ENCODE data around the gene WDR37. TPM values are rescaled to one million over a fixed set of nuclear protein-coding genes. Genes with fewer than 3 reads are reported as not detected.
A peak's percentile ranks its signal among the peaks of the same experiment; 100 is the strongest.

Gene WDR37
- 35.7 and 36.6 TPM in 2 replicates for total RNA-seq (2013; cell fraction: nucleolus; rRNA removed)
- total RNA-seq (2014; rRNA removed) (8.0 and 8.5 TPM in 2 replicates), total RNA-seq (2014; rRNA removed; fragmentation: Illumina TruSeq; extraction: Trizol) (6.1 and 6.3 TPM in 2 replicates), total RNA-seq (2021) (9.0 and 11.1 TPM in 2 replicates), polyA plus RNA-seq (2011; rRNA removed) (9.7 and 10.5 TPM in 2 replicates), polyA plus RNA-seq (2014; fragmentation: Illumina TruSeq; extraction: Trizol) (6.4 and 6.6 TPM in 2 replicates), polyA plus RNA-seq (2014; fragmentation: Nextera tagmentation; extraction: Ambion mirVana) (1 to 10 TPM; 1.9 to 2.5 TPM), polyA plus RNA-seq (2014; rRNA removed) (8.4 and 8.8 TPM in 2 replicates), polyA plus RNA-seq (2016; fragmentation: Nextera tagmentation; extraction: Ambion mirVana) (1 to 10 TPM; 6.5 to 7.7 TPM), polyA minus RNA-seq (2011; rRNA and poly(A)+ RNA removed) (25.3 and 25.7 TPM in 2 replicates), Bru-seq, nascent RNA (percentile 79 among the genes with signal in this experiment), BruChase-seq, experiment 1, labeled RNA remaining after a 6-hour chase (percentile 81 among the genes with signal in this experiment), BruChase-seq, experiment 2, labeled RNA remaining after a 2-hour chase (percentile 81 among the genes with signal in this experiment)
- polyA plus RNA-seq (2011; ENCODE audit: low read depth), result 5.1 TPM
- polyA plus RNA-seq (2011; cell fraction: cytosol; rRNA removed), result 10.4 and 10.9 TPM in 2 replicates
- polyA plus RNA-seq (2011; cell fraction: nucleus; rRNA removed), result 31.1 and 31.4 TPM in 2 replicates
- 6.1 and 8.4 TPM in 2 replicates for polyA plus RNA-seq (2012)
- 4.1 and 12.3 TPM in 2 replicates for polyA minus RNA-seq (2011; cell fraction: cytosol; rRNA and poly(A)+ RNA removed)
- polyA minus RNA-seq (2011; cell fraction: nucleus; rRNA and poly(A)+ RNA removed), result 12.3 and 15.5 TPM in 2 replicates
- long read RNA-seq, experiment 1, partial matches to known transcripts, result 1 of 3 reads
- long read RNA-seq, experiment 1, other reads (novel, unspliced or antisense), result 2 of 3 reads
- long read RNA-seq, experiment 2, partial matches to known transcripts, result 4 of 17 reads
- long read RNA-seq, experiment 2, other reads (novel, unspliced or antisense), result 13 of 17 reads

GRCh38 chr10:1056326-1057105, at the start of gene WDR37:
WDR37 (plus strand) TSS chr10:1056385; CDS start chr10:1072156, 15,771 bp downstream.
- ChIA-PET RAD21 (ENCODE audit: unreplicated experiment) (interaction anchor here (1.5 kb wide), 1 partner anchor 11 kb away, joined by 6 read pairs; no protein-coding TSS in a partner anchor), CTCF (no interaction called here)
- peaks cover 0 to 13% of the 10 kb centered on the region in 2 experiments; a peak in 2 of 4 replicates for H3K36me3 ChIP-seq (ENCODE audit: control insufficient read depth in 2 of 2, insufficient read depth in 2 of 2, low read length in 1 of 2)
- TF ChIP-seq ZNF274 (IDR thresholded peaks at IDR 0.05; ENCODE audit: insufficient read depth, insufficient read length), result no peak
- no peak for TF ChIP-seq ATF3 (IDR thresholded peaks at IDR 0.05; ENCODE audit: borderline replicate concordance, extremely low read depth, low read depth, low read length)
- TF ChIP-seq FOXK2 (IDR thresholded peaks at IDR 0.05), result no peak
- no peak for TF ChIP-seq ZBED1 (IDR thresholded peaks at IDR 0.05; ENCODE audit: borderline replicate concordance)
- TF ChIP-seq ZNF384 (IDR thresholded peaks at IDR 0.05; ENCODE audit: borderline replicate concordance, low read depth, low read length), result no peak
- peak; percentile 61; the same call in 1 of the 2 replicates for TF ChIP-seq ZSCAN29 (IDR thresholded peaks at IDR 0.05)
- no peak for TF ChIP-seq BCL11A (IDR thresholded peaks at IDR 0.05; ENCODE audit: low read depth, low read length)
- TF ChIP-seq ATF2 (IDR thresholded peaks at IDR 0.05; ENCODE audit: low read length), result no peak
- peak; percentile 72 for TF ChIP-seq SMARCA5 (IDR thresholded peaks at IDR 0.05)
- no peak for TF ChIP-seq ZNF622 (IDR thresholded peaks at IDR 0.05)
- TF ChIP-seq STAT1 (conservative IDR thresholded peaks at IDR 0.05), result no peak
- TF ChIP-seq ZNF217 (IDR thresholded peaks at IDR 0.05), result peak; percentile 69; the same call in 1 of the 2 replicates
- TF ChIP-seq YBX1 (IDR thresholded peaks at IDR 0.05), result no peak
- TF ChIP-seq MXI1 (IDR thresholded peaks at IDR 0.05; ENCODE audit: low read depth, low read length), result no peak
- TF ChIP-seq NR2C1 (IDR thresholded peaks at IDR 0.05), result peak; percentile 94
- no peak for TF ChIP-seq CHD1 (IDR thresholded peaks at IDR 0.05; ENCODE audit: low read depth, low read length)
- no peak for TF ChIP-seq POU2F2 (IDR thresholded peaks at IDR 0.05; ENCODE audit: borderline replicate concordance, low read depth, low read length)
- no peak; the same call in 1 of the 2 replicates for TF ChIP-seq MAX (IDR thresholded peaks at IDR 0.05; ENCODE audit: low read depth, low read length)
- no peak for TF ChIP-seq SMC3 (IDR thresholded peaks at IDR 0.05; ENCODE audit: borderline replicate concordance, low read length)

More at GRCh38 chr10:1056326-1057105, at the start of gene WDR37:
- WGBS (ENCODE audit: insufficient coverage, insufficient replicate concordance, low lambda C conversion rate, missing lambda C conversion rate), result 2% methylated on average over 65 of the region's 87 CpGs
- ATAC-seq, result peak; percentile 94
- FAIRE-seq, result no peak
- Histone ChIP-seq H3K27me3 (replicated peaks in 1 of 2; ENCODE audit: control insufficient read depth in 2 of 2, insufficient read depth in 2 of 2, low read length in 1 of 2) (no peaks in the 10 kb centered on the region), H3K4me2 (ENCODE audit: control insufficient read depth, insufficient read depth) (peak within 1 kb of the TSS; percentile 87), H3K4me1 (ENCODE audit: control insufficient read depth, insufficient read depth, low read length) (peaks cover 21% of the 10 kb centered on the region), H3K9ac (ENCODE audit: control insufficient read depth, insufficient read depth, low read length) (peak within 1 kb of the TSS; percentile 89), H3K27ac (ENCODE audit: control insufficient read depth, insufficient read depth) (peak within 1 kb of the TSS; percentile 85), H3K79me2 (ENCODE audit: control insufficient read depth, insufficient read depth, low read length) (peaks cover 92% of the 10 kb centered on the region), H3K4me3 (peak within 1 kb of the TSS; percentile 89), H4K20me1 (ENCODE audit: control insufficient read depth, insufficient read depth) (no peaks in the 10 kb centered on the region), H3K9me3 (replicated peaks; ENCODE audit: control insufficient read depth, insufficient read depth, low read length) (no peaks in the 10 kb centered on the region), H2AFZ (ENCODE audit: control insufficient read depth, low read depth, low read length) (peak within 1 kb of the TSS; percentile 89)
- intact Hi-C loops (cut with micrococcal nuclease; ENCODE audit: unreplicated experiment), result no loop called here
- no peak for DNase-seq (ENCODE audit: low read depth, low spot score)
- in situ Hi-C loops (cut with MboI), result no loop called here
- POLR2A ChIA-PET, result interaction anchor here (0.7 to 2.5 kb wide), 3 partner anchors 12 to 68 kb away, joined by 3 to 9 read pairs (median 3); partner anchors contain the start of gene GTPBP4
- no TSS peak for BruUV-seq (replicated peaks)
- SMC1A ChIA-PET (ENCODE audit: uncharacterized antibody, unreplicated experiment), result interaction anchor here (1.4 to 1.8 kb wide), 3 partner anchors 11 to 129 kb away, joined by 3 to 7 read pairs (median 3); no protein-coding TSS in a partner anchor

All from GM12878 (cell line).